Measurements from ENCODE around the gene NAA40. TPM values are rescaled to one million over a fixed set of nuclear protein-coding genes. Genes with fewer than 3 reads are reported as not detected.

NAA40 gene
- total RNA-seq, 1 donor from 2014 or later = 4.7 TPM

DNA sequence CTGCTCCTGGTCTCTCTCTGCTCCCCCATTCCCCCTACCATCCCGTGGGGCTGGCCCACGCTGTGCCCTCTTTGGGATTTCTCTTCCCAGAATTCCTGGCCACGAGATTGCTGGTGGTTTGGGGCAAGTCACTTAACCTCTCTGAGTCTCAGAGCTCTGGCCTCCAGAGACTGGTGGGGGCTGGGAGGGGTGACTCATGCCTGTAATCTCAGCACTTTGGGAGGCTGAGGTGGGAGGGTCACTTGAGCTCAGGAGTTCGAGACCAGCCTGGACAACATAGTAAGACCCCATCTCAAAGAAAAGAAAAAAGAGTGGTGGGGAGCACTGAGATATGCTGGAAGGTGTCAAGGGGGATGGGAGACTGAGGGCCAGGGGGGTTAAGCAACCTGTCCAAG is 65.8 kb downstream of the NAA40 start:
- peaks cover 21 to 41% (median 34%) of the 10 kb centered on the region in 3 donors for H3K4me1 ChIP-seq (ENCODE audit: control insufficient read depth in 3 of 3, insufficient read depth in 3 of 3, low read length in 3 of 3)
- H3K9me3 ChIP-seq (ENCODE audit: control insufficient read depth in 3 of 3, low read length in 3 of 3) = no peaks in the 10 kb centered on the region
- H3K4me3 ChIP-seq (ENCODE audit: low read length in 3 of 3) = no peak overlapping the region
- H3K27me3 ChIP-seq (ENCODE audit: control insufficient read depth in 3 of 3, insufficient read depth in 3 of 3, low read length in 3 of 3) = no peaks in the 10 kb centered on the region
- H3K27ac ChIP-seq (ENCODE audit: low read depth, low read length) = no peak overlapping the region
- peaks cover 0 to 6% (median 0%) of the 10 kb centered on the region in 3 donors for H3K36me3 ChIP-seq (ENCODE audit: control insufficient read depth in 3 of 3, insufficient read depth in 3 of 3, low read length in 3 of 3)
- no peak overlapping the region for H3K9ac ChIP-seq (ENCODE audit: low read depth in 1 of 3, low read length in 3 of 3)

DNA sequence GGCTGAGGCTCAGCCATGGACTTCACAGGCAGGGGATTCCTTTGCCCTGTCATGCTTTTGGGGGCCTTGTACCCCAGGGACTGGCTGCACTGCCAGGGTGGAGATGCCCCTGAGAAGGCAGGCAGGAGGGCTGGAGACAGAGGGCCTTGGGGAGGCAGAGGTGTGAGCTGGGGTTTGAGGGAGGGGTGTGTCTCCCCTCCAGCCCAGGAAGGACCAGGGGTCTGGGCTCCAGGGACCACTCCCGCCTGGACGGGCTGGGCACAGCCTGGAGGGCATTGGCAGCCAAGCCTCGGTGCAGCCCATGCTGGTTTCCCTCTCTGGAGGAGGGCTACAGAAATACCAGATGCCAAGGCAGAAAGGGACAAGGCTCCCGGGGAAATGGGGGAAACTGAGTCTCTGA is 66.9 kb downstream of the NAA40 start:
- Histone ChIP-seq H3K4me3 (ENCODE audit: low read length in 3 of 3) (no peak overlapping the region), H3K36me3 (ENCODE audit: control insufficient read depth in 3 of 3, insufficient read depth in 3 of 3, low read length in 3 of 3) (peaks cover 0 to 6% (median 0%) of the 10 kb centered on the region in 3 donors), H3K27me3 (ENCODE audit: control insufficient read depth in 3 of 3, insufficient read depth in 3 of 3, low read length in 3 of 3) (no peaks in the 10 kb centered on the region), H3K4me1 (ENCODE audit: control insufficient read depth in 3 of 3, insufficient read depth in 3 of 3, low read length in 3 of 3) (peaks cover 21 to 36% (median 32%) of the 10 kb centered on the region in 3 donors), H3K27ac (ENCODE audit: low read depth, low read length) (no peak overlapping the region), H3K9me3 (ENCODE audit: control insufficient read depth in 3 of 3, low read length in 3 of 3) (no peaks in the 10 kb centered on the region), H3K9ac (ENCODE audit: low read depth in 1 of 3, low read length in 3 of 3) (no peak overlapping the region)

DNA sequence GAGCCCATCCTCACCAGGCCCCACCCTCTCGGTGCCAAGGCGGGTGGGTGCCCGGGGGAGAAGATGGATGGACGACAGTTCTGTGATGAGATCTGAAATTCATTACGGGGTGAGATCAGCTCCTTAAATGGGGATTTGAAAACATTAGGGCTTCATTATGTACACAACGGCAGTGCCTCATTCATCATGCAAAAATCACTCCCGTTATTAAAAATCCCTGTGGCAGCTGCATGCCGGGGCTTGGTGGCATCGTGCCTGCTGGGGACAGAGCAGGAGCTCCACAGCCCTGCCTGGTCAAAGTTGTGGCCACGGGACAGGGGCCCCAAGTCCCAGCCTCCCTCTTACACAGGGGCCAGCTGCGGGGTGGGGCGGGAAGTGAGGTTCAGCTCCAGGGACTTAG is 67.6 kb downstream of the NAA40 start:
- Histone ChIP-seq H3K9me3 (ENCODE audit: control insufficient read depth in 3 of 3, low read length in 3 of 3) (no peaks in the 10 kb centered on the region), H3K27ac (ENCODE audit: low read depth, low read length) (no peak overlapping the region), H3K36me3 (ENCODE audit: control insufficient read depth in 3 of 3, insufficient read depth in 3 of 3, low read length in 3 of 3) (peaks cover 0 to 6% (median 0%) of the 10 kb centered on the region in 3 donors), H3K4me1 (ENCODE audit: control insufficient read depth in 3 of 3, insufficient read depth in 3 of 3, low read length in 3 of 3) (peaks cover 17 to 29% (median 27%) of the 10 kb centered on the region in 3 donors), H3K27me3 (ENCODE audit: control insufficient read depth in 3 of 3, insufficient read depth in 3 of 3, low read length in 3 of 3) (no peaks in the 10 kb centered on the region), H3K9ac (ENCODE audit: low read depth in 1 of 3, low read length in 3 of 3) (peak overlapping the region in 1 of 3 donors; percentile 3), H3K4me3 (ENCODE audit: low read length in 3 of 3) (no peak overlapping the region)

Small RNA genes lying within 50 kb of the gene (small RNA-seq; reads per million reads assigned to genes)
- gene RNU6-45P = not detected

Other genes with a start within 250 kb of the NAA40 start
- gene ZFTA, start 170.2 kb upstream of the NAA40 start, total RNA-seq = 15.7 TPM
- 6.8 TPM for gene SPINDOC, start 125.5 kb upstream of the NAA40 start, total RNA-seq
- gene MARK2, start 99.9 kb upstream of the NAA40 start, total RNA-seq = 6.8 TPM
- 4.2 TPM for gene RCOR2, start 21.8 kb upstream of the NAA40 start, total RNA-seq
- 481 TPM for gene COX8A, start 35.6 kb downstream of the NAA40 start, total RNA-seq
- gene OTUB1, start 47.4 kb downstream of the NAA40 start, total RNA-seq = 18.3 TPM
- gene FLRT1, start 96.9 kb downstream of the NAA40 start, total RNA-seq = 0.52 TPM
- gene MACROD1, start 227.1 kb downstream of the NAA40 start, total RNA-seq = 91.9 TPM
- gene STIP1, start 247.2 kb downstream of the NAA40 start, total RNA-seq = 69.9 TPM